Measurements from ENCODE around the gene MRPL36. TPM values are rescaled to one million over a fixed set of nuclear protein-coding genes. Genes with fewer than 3 reads are reported as not detected.
A peak's percentile ranks its signal among the peaks of the same experiment; 100 is the strongest.
"Not testable (repeated sequence)": the region's sequence is repeated elsewhere in the genome, so short reads cannot be mapped to it uniquely, and the experiment has no call there.

Gene MRPL36
- polyA plus RNA-seq, 1 donor = 34.6 TPM

GRCh38 chr5:1804001-1804690 is 4.5 kb upstream of the MRPL36 start:
- Histone ChIP-seq H3K36me3 (ENCODE audit: control insufficient read depth, insufficient read depth, low read length) (peaks cover 60% of the 10 kb centered on the region), H3K4me1 (ENCODE audit: control insufficient read depth, insufficient read depth, low read length) (no peaks in the 10 kb centered on the region), H3K4me3 (ENCODE audit: low read length) (no peak overlapping the region), H3K27me3 (ENCODE audit: control insufficient read depth, insufficient read depth, low read length) (no peaks in the 10 kb centered on the region), H3K9me3 (ENCODE audit: control insufficient read depth, low read depth, low read length) (no peaks in the 10 kb centered on the region), H3K27ac (ENCODE audit: low read length) (no peak overlapping the region)
- no CpG with 5 or more reads among the region's 15 CpGs for WGBS (ENCODE audit: insufficient coverage, low lambda C conversion rate)
- DNase-seq = no peak

DNA sequence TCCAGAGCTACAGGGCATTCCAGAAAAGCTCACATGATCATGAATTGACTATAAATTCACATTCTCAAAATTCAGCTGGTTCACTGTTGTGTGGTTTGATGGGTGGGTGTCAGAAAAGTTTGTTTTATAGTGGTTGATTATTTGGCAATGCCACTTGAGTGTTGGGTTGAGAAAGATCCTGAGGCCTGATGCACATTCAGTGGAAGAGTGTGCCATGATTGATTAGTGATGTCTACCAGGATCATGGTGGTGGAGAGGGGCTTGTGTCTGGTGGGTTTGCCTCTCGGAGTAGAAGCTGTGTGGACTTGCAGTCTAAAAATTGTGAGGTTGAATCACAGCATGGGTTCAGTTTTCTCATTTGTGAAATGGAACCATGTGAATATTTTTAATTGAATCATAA is 3.6 kb upstream of the MRPL36 start:
- DNase-seq = no peak
- no peak overlapping the region for H3K4me3 ChIP-seq (ENCODE audit: low read length)
- no peak overlapping the region for H3K27ac ChIP-seq (ENCODE audit: low read length)
- H3K27me3 ChIP-seq (ENCODE audit: control insufficient read depth, insufficient read depth, low read length) = no peaks in the 10 kb centered on the region
- H3K36me3 ChIP-seq (ENCODE audit: control insufficient read depth, insufficient read depth, low read length) = peaks cover 55% of the 10 kb centered on the region
- no CpG with 5 or more reads among the region's 1 CpG for WGBS (ENCODE audit: insufficient coverage, low lambda C conversion rate)
- peaks cover 2% of the 10 kb centered on the region for H3K4me1 ChIP-seq (ENCODE audit: control insufficient read depth, insufficient read depth, low read length)
- no peaks in the 10 kb centered on the region for H3K9me3 ChIP-seq (ENCODE audit: control insufficient read depth, low read depth, low read length)

GRCh38 chr5:1801967-1802295 is 2.3 kb upstream of the MRPL36 start:
- H3K36me3 ChIP-seq (ENCODE audit: control insufficient read depth, insufficient read depth, low read length) = peaks cover 56% of the 10 kb centered on the region
- peaks cover 2% of the 10 kb centered on the region for H3K4me1 ChIP-seq (ENCODE audit: control insufficient read depth, insufficient read depth, low read length)
- no peak overlapping the region for H3K27ac ChIP-seq (ENCODE audit: low read length)
- WGBS (ENCODE audit: insufficient coverage, low lambda C conversion rate) = 20% methylated on average over 1 of the region's 7 CpGs
- peak overlapping the region; percentile 86 for H3K4me3 ChIP-seq (ENCODE audit: low read length)
- H3K27me3 ChIP-seq (ENCODE audit: control insufficient read depth, insufficient read depth, low read length) = no peaks in the 10 kb centered on the region
- DNase-seq = peak in 1 of 2 donors; percentile 27
- no peaks in the 10 kb centered on the region for H3K9me3 ChIP-seq (ENCODE audit: control insufficient read depth, low read depth, low read length)

GRCh38 chr5:1801222-1801966 is 1.8 kb upstream of the MRPL36 start, which contains the start of gene NDUFS6:
Gene NDUFS6 (plus strand): TSS chr5:1801407. CDS start chr5:1801418, 11 bp downstream.
- H3K9me3 ChIP-seq (ENCODE audit: control insufficient read depth, low read depth, low read length) = no peaks in the 10 kb centered on the region
- H3K27ac ChIP-seq (ENCODE audit: low read length) = peak within 1 kb of the TSS; percentile 76
- WGBS (ENCODE audit: insufficient coverage, low lambda C conversion rate) = 0% methylated on average over 1 of the region's 69 CpGs
- H3K4me3 ChIP-seq (ENCODE audit: low read length) = peak within 1 kb of the TSS; percentile 86
- peaks cover 2% of the 10 kb centered on the region for H3K4me1 ChIP-seq (ENCODE audit: control insufficient read depth, insufficient read depth, low read length)
- DNase-seq = peak; percentile 62 to 73
- peaks cover 53% of the 10 kb centered on the region for H3K36me3 ChIP-seq (ENCODE audit: control insufficient read depth, insufficient read depth, low read length)
- H3K27me3 ChIP-seq (ENCODE audit: control insufficient read depth, insufficient read depth, low read length) = no peaks in the 10 kb centered on the region

DNA sequence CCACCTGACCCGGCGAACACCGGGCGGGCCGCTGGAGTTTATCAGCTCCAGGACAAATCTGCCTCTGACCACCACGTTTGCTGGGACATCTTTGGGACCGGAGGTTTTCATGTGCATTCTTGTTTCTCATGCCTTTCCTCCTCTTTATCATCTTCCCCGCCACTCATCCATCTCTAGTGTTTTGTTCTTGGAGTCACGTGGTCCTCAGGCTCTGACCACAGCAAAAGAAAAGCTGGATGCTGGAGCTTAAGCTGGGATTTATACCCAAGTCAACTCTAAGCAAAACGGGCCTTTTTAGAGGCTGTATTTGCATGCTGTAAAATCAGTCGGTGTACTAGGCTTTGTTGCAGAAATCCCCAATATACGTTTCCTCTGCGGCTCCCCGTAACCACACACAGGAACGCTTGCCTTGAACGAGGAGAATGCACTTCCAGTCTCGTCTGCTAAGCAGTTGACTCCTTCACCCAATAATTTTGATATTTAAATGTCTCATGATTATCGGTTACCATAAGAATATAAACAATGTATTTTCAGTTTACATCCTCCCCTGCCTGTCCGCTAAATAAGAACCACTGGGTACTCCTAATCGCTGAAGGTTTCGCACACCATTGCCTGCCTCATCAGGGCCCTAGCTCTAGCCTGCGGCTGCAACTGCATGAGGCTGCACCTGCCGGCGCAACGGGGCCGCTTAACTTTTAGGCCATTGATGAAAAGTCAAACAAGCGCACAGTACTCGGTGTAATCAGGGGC is 1.0 kb upstream of the MRPL36 start:
- peak overlapping the region; percentile 86 for H3K4me3 ChIP-seq (ENCODE audit: low read length)
- no peaks in the 10 kb centered on the region for H3K27me3 ChIP-seq (ENCODE audit: control insufficient read depth, insufficient read depth, low read length)
- 4% methylated on average over 4 of the region's 28 CpGs for WGBS (ENCODE audit: insufficient coverage, low lambda C conversion rate)
- DNase-seq = peak in 1 of 2 donors; percentile 65
- no peaks in the 10 kb centered on the region for H3K9me3 ChIP-seq (ENCODE audit: control insufficient read depth, low read depth, low read length)
- H3K27ac ChIP-seq (ENCODE audit: low read length) = peak overlapping the region; percentile 76
- H3K36me3 ChIP-seq (ENCODE audit: control insufficient read depth, insufficient read depth, low read length) = peaks cover 45% of the 10 kb centered on the region
- H3K4me1 ChIP-seq (ENCODE audit: control insufficient read depth, insufficient read depth, low read length) = peaks cover 2% of the 10 kb centered on the region

DNA sequence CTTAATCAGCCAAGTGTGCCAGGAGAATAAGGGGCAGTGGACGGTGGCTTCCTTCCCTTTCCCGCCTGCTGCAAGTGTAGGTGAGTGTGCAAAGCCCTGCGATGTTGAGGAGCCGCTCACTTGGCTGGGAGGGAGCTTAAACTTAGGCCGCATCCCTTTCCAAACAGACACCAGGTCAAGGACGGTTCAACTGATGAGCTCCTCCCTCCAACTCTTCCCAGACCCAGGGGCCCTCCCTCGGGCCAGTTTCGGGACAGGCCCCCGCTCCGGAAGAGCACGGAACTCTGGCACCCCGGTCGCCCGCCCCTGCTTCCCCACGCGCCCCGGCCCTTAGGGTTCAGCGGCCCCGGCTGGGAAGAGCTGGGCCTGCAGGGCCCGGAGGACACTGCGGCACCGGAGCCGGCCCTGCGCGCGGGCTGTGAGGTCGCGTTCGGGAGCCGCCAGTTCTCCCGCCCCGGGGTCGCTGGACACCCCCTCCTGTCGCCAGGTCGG is 481 bp downstream of the MRPL36 start:
- Histone ChIP-seq H3K36me3 (ENCODE audit: control insufficient read depth, insufficient read depth, low read length) (peaks cover 30% of the 10 kb centered on the region), H3K27ac (ENCODE audit: low read length) (no peak overlapping the region), H3K9me3 (ENCODE audit: control insufficient read depth, low read depth, low read length) (no peaks in the 10 kb centered on the region), H3K4me3 (ENCODE audit: low read length) (peak overlapping the region; percentile 86), H3K27me3 (ENCODE audit: control insufficient read depth, insufficient read depth, low read length) (no peaks in the 10 kb centered on the region), H3K4me1 (ENCODE audit: control insufficient read depth, insufficient read depth, low read length) (peaks cover 2% of the 10 kb centered on the region)
- no peak for DNase-seq
- no CpG with 5 or more reads among the region's 35 CpGs for WGBS (ENCODE audit: insufficient coverage, low lambda C conversion rate)

- Histone ChIP-seq H3K36me3 (ENCODE audit: control insufficient read depth, insufficient read depth, low read length) (peaks cover 25% of the 10 kb centered on the region), H3K4me3 (ENCODE audit: low read length) (peak overlapping the region; percentile 86)
- not testable (repeated sequence) for H3K27ac ChIP-seq (ENCODE audit: low read length); DNase-seq; H3K9me3 ChIP-seq (ENCODE audit: control insufficient read depth, low read depth, low read length); H3K4me1 ChIP-seq (ENCODE audit: control insufficient read depth, insufficient read depth, low read length); H3K27me3 ChIP-seq (ENCODE audit: control insufficient read depth, insufficient read depth, low read length)
- WGBS (ENCODE audit: insufficient coverage, low lambda C conversion rate) = no CpG with 5 or more reads among the region's 16 CpGs
Observed at GRCh38 chr5:1798589-1798988, 1.0 kb downstream of the MRPL36 start.

GRCh38 chr5:1797855-1798254 is 1.8 kb downstream of the MRPL36 start:
- Histone ChIP-seq H3K36me3 (ENCODE audit: control insufficient read depth, insufficient read depth, low read length) (peaks cover 17% of the 10 kb centered on the region), H3K4me3 (ENCODE audit: low read length) (no peak overlapping the region), H3K27me3 (ENCODE audit: control insufficient read depth, insufficient read depth, low read length) (no peaks in the 10 kb centered on the region), H3K4me1 (ENCODE audit: control insufficient read depth, insufficient read depth, low read length) (peaks cover 2% of the 10 kb centered on the region), H3K9me3 (ENCODE audit: control insufficient read depth, low read depth, low read length) (no peaks in the 10 kb centered on the region), H3K27ac (ENCODE audit: low read length) (no peak overlapping the region)
- WGBS (ENCODE audit: insufficient coverage, low lambda C conversion rate) = no CpG with 5 or more reads among the region's 11 CpGs
- DNase-seq = no peak

GRCh38 chr5:1797103-1797800 is 2.4 kb downstream of the MRPL36 start:
- DNase-seq = no peak
- H3K27me3 ChIP-seq (ENCODE audit: control insufficient read depth, insufficient read depth, low read length) = no peaks in the 10 kb centered on the region
- no peak overlapping the region for H3K27ac ChIP-seq (ENCODE audit: low read length)
- H3K4me3 ChIP-seq (ENCODE audit: low read length) = no peak overlapping the region
- no CpG with 5 or more reads among the region's 18 CpGs for WGBS (ENCODE audit: insufficient coverage, low lambda C conversion rate)
- H3K9me3 ChIP-seq (ENCODE audit: control insufficient read depth, low read depth, low read length) = no peaks in the 10 kb centered on the region
- H3K4me1 ChIP-seq (ENCODE audit: control insufficient read depth, insufficient read depth, low read length) = peaks cover 2% of the 10 kb centered on the region
- peaks cover 14% of the 10 kb centered on the region for H3K36me3 ChIP-seq (ENCODE audit: control insufficient read depth, insufficient read depth, low read length)

Data from large intestine (tissue), 3 donors.